ENCODE results near the gene HMGB3. TPM values are rescaled to one million over a fixed set of nuclear protein-coding genes. Genes with fewer than 3 reads are reported as not detected.
A peak's percentile ranks its signal among the peaks of the same experiment; 100 is the strongest.

Gene HMGB3
- polyA plus RNA-seq (2012; ENCODE audit: insufficient read depth, insufficient read length, low read depth): 21.7 TPM

- peak within 1 kb of the TSS; percentile 60 for H3K4me3 ChIP-seq (ENCODE audit: low read depth, low read length)
- H3K27me3 ChIP-seq: no peaks in the 10 kb centered on the region
- H3K9me3 ChIP-seq: no peaks in the 10 kb centered on the region
- DNase-seq: peak; percentile 92
- H3K4me1 ChIP-seq: no peaks in the 10 kb centered on the region
- TF ChIP-seq CTCF (IDR thresholded peaks at IDR 0.05; ENCODE audit: low read depth, low read length): no peak
- H3K36me3 ChIP-seq: peaks cover 5% of the 10 kb centered on the region; the same call in 1 of the 2 replicates
Observed at GRCh38 chrX:150982788-150983520, at the start of gene HMGB3. TSS of gene HMGB3 (plus strand) at chrX:150983335. CDS start at chrX:150985600, 2,265 bp downstream.

- no peak for TF ChIP-seq CTCF (IDR thresholded peaks at IDR 0.05; ENCODE audit: low read depth, low read length)
- H3K4me3 ChIP-seq (ENCODE audit: low read depth, low read length): no peak overlapping the region
- H3K36me3 ChIP-seq: no peaks in the 10 kb centered on the region
- no peaks in the 10 kb centered on the region for H3K9me3 ChIP-seq
- no peaks in the 10 kb centered on the region for H3K27me3 ChIP-seq
- no peaks in the 10 kb centered on the region for H3K4me1 ChIP-seq
- DNase-seq: no peak
Observed at GRCh38 chrX:150933945-150934350, 49.2 kb upstream of the HMGB3 start.

- no peak for DNase-seq
- no peaks in the 10 kb centered on the region for H3K9me3 ChIP-seq
- TF ChIP-seq CTCF (IDR thresholded peaks at IDR 0.05; ENCODE audit: low read depth, low read length): no peak
- no peaks in the 10 kb centered on the region for H3K36me3 ChIP-seq
- no peak overlapping the region for H3K4me3 ChIP-seq (ENCODE audit: low read depth, low read length)
- H3K27me3 ChIP-seq: no peaks in the 10 kb centered on the region
- no peaks in the 10 kb centered on the region for H3K4me1 ChIP-seq
Observed at GRCh38 chrX:150934453-150934852, 48.7 kb upstream of the HMGB3 start.

GRCh38 chrX:150935467-150935866, 47.7 kb upstream of the HMGB3 start:
- no peaks in the 10 kb centered on the region for H3K27me3 ChIP-seq
- no peak overlapping the region for H3K4me3 ChIP-seq (ENCODE audit: low read depth, low read length)
- TF ChIP-seq CTCF (IDR thresholded peaks at IDR 0.05; ENCODE audit: low read depth, low read length): no peak
- no peaks in the 10 kb centered on the region for H3K4me1 ChIP-seq
- DNase-seq: no peak
- H3K36me3 ChIP-seq: no peaks in the 10 kb centered on the region
- H3K9me3 ChIP-seq: no peaks in the 10 kb centered on the region

GRCh38 chrX:150936556-150936955, 46.6 kb upstream of the HMGB3 start:
- H3K27me3 ChIP-seq: no peaks in the 10 kb centered on the region
- no peak overlapping the region for H3K4me3 ChIP-seq (ENCODE audit: low read depth, low read length)
- no peaks in the 10 kb centered on the region for H3K36me3 ChIP-seq
- no peaks in the 10 kb centered on the region for H3K4me1 ChIP-seq
- no peak for DNase-seq
- TF ChIP-seq CTCF (IDR thresholded peaks at IDR 0.05; ENCODE audit: low read depth, low read length): no peak
- no peaks in the 10 kb centered on the region for H3K9me3 ChIP-seq

GRCh38 chrX:150940844-150941495, 42.2 kb upstream of the HMGB3 start:
- no peak for DNase-seq
- no peak for TF ChIP-seq CTCF (IDR thresholded peaks at IDR 0.05; ENCODE audit: low read depth, low read length)
- Histone ChIP-seq H3K9me3 (no peaks in the 10 kb centered on the region), H3K36me3 (no peaks in the 10 kb centered on the region), H3K4me1 (no peaks in the 10 kb centered on the region), H3K4me3 (ENCODE audit: low read depth, low read length) (no peak overlapping the region), H3K27me3 (no peaks in the 10 kb centered on the region)
